ENCODE results near the gene CRIM1. TPM values are rescaled to one million over a fixed set of nuclear protein-coding genes. Genes with fewer than 3 reads are reported as not detected.

Gene CRIM1
- total RNA-seq, 5 donors from 2014 or later (not counting 1 experiment from before 2014, with no cell fraction given): 2.0 to 5.8 (median 4.2) TPM

DNA sequence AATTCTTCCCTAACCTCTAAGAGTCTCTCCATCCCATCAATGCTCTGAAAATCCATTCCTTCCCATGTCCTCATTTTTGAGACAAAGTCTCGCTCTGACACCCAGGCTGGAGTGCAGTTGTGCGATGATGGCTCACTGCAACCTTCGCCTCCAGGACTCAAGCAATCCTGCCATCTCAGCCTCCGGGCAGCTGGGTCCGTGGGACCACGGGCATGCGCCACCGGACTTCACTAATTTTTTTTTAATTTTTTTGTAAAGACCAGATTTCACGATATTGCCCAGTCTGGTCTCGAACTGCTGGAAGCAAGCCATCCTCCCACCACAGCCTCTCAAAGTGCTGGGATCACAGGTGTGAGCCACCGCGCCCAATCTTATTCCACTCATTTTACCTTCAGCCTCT, 240.8 kb downstream of the CRIM1 start:
- no peaks in the 10 kb centered on the region for H3K27me3 Mint-ChIP-seq
- peaks cover 43 to 50% (median 46%) of the 10 kb centered on the region in 3 donors for H3K4me1 Mint-ChIP-seq
- Histone ChIP-seq H3K27ac (ENCODE audit: low read length) (no peak overlapping the region), H3K4me1 (ENCODE audit: control insufficient read depth in 1 of 2, extremely low read depth in 1 of 2, insufficient read depth in 2 of 2, low read length in 2 of 2) (peaks cover 0 to 21% of the 10 kb centered on the region in 2 experiments), H3K36me3 (ENCODE audit: control insufficient read depth in 2 of 2, extremely low read depth in 1 of 2, insufficient read depth in 1 of 2, low read length in 1 of 2) (peaks cover 0 to 2% of the 10 kb centered on the region in 2 donors), H3K4me3 (ENCODE audit: control insufficient read depth in 1 of 2, extremely low read depth in 1 of 2, low read length in 1 of 2) (no peak overlapping the region), H3K27me3 (replicated peaks in 1 of 2; ENCODE audit: control insufficient read depth in 2 of 2, extremely low read depth in 1 of 2, insufficient read depth in 2 of 2, low read length in 1 of 2) (no peaks in the 10 kb centered on the region), H3K9me3 (no peaks in the 10 kb centered on the region)
- CTCF ChIA-PET: no interaction called here
- over 99% methylated on average over 10 of the region's 12 CpGs for WGBS (ENCODE audit: insufficient coverage)
- POLR2A ChIA-PET: no interaction called here
- H3K27ac Mint-ChIP-seq: no peak overlapping the region
- H3K36me3 Mint-ChIP-seq: peaks cover 6% of the 10 kb centered on the region
- ATAC-seq (replicated peaks in 1 of 4): no peak
- no peak for DNase-seq
- peak overlapping the region; percentile 89 to 96 (median 91) for H3K4me3 Mint-ChIP-seq
- H3K9me3 Mint-ChIP-seq: no peaks in the 10 kb centered on the region

DNA sequence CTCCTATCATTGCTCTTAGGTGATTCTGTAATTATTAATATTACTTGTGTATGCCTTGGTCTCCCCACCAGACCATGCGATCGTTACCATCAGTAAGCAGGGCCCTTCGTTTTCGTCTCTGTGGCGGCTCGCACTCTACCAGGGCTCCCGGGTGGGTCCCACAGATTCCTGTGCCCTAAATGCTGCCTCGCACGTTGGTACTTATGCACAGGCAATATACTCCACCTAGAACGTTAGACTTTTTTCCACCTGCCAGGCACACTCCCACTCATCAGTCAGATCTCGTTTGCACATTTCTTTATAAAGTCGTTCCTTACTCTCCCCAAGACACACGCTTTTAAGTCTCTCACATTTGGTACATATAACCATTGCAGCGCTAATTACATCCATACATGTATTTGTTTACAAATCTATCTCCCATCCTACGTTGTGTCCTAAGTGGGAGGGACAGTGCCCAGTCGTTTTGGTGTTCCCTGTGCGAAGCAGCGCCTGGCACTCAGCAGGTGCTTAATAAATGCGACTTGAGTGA, 241.5 kb downstream of the CRIM1 start:
- no peak overlapping the region for H3K27ac ChIP-seq (ENCODE audit: low read length)
- Mint-ChIP-seq H3K4me1 (peaks cover 38 to 46% (median 45%) of the 10 kb centered on the region in 3 donors), H3K9me3 (no peaks in the 10 kb centered on the region), H3K36me3 (peaks cover 6% of the 10 kb centered on the region), H3K4me3 (peak overlapping the region; percentile 89 to 96 (median 91)), H3K27ac (peak overlapping the region; percentile 63 to 87), H3K27me3 (no peaks in the 10 kb centered on the region)
- H3K4me3 ChIP-seq (ENCODE audit: control insufficient read depth in 1 of 2, extremely low read depth in 1 of 2, low read length in 1 of 2): peak overlapping the region; percentile 61 to 62
- DNase-seq (no peak), ATAC-seq (replicated peaks in 1 of 4) (no peak)
- ChIA-PET CTCF (no interaction called here), POLR2A (no interaction called here)
- 39% methylated on average over 19 of the region's 19 CpGs for WGBS (ENCODE audit: insufficient coverage)
- H3K27me3 ChIP-seq (replicated peaks in 1 of 2; ENCODE audit: control insufficient read depth in 2 of 2, extremely low read depth in 1 of 2, insufficient read depth in 2 of 2, low read length in 1 of 2): no peaks in the 10 kb centered on the region
- no peaks in the 10 kb centered on the region for H3K9me3 ChIP-seq
- peaks cover 0 to 21% of the 10 kb centered on the region in 2 experiments for H3K4me1 ChIP-seq (ENCODE audit: control insufficient read depth in 1 of 2, extremely low read depth in 1 of 2, insufficient read depth in 2 of 2, low read length in 2 of 2)
- H3K36me3 ChIP-seq (ENCODE audit: control insufficient read depth in 2 of 2, extremely low read depth in 1 of 2, insufficient read depth in 1 of 2, low read length in 1 of 2): peaks cover 0 to 2% of the 10 kb centered on the region in 2 donors

DNA sequence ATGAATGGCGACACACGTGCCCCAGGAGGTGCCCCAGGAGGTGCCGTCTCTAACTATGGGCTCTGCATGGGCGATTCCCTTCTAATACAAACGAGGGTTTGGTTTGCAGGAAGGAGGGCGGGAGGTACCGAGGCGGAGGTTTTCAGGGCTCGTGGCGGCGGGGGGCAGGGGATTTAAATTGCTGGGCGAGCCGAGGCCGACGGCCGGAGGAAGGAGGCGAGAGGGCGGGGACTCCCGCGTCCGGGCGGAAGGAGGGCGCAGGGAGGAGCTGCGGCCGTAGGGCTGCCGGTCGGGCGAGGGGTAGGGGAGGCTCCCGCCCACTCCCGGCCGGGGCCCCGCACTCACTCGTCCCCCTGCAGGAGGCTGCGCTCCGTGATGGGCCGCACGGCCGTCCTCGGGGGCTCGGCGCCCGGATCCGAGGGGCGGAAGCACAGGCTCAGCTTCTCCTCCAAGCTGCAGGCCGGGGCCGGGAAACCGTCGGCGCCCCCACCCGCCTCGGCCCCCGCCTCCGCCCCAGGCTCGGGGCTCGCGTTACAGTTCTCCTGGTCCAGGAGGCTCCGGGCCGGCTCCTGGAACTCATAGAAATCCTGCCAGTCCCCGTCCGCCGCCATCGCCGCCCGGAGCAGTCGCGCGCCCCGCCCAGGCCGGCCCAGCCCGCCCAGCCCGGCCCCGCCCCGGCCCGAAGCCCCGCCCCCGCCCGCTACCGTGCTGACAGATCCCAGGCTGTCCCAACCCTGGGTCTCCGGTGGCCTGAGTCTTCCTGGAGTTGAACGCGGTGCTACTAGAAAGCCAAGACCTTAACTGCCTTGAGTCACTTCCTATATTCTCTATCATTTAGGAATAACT, 242.2 kb downstream of the CRIM1 start, which contains the start of gene FEZ2:
Gene FEZ2 (minus strand): TSS at position 637 of the 846 bp plus-strand sequence. CDS start 26 bp downstream, at position 611.
- Histone ChIP-seq H3K27ac (ENCODE audit: low read length) (no peak within 1 kb of the TSS), H3K36me3 (ENCODE audit: control insufficient read depth in 2 of 2, extremely low read depth in 1 of 2, insufficient read depth in 1 of 2, low read length in 1 of 2) (peaks cover 0 to 2% of the 10 kb centered on the region in 2 donors), H3K4me1 (ENCODE audit: control insufficient read depth in 1 of 2, extremely low read depth in 1 of 2, insufficient read depth in 2 of 2, low read length in 2 of 2) (peaks cover 0 to 21% of the 10 kb centered on the region in 2 experiments), H3K4me3 (ENCODE audit: control insufficient read depth in 1 of 2, extremely low read depth in 1 of 2, low read length in 1 of 2) (peak within 1 kb of the TSS; percentile 61 to 62), H3K27me3 (replicated peaks in 1 of 2; ENCODE audit: control insufficient read depth in 2 of 2, extremely low read depth in 1 of 2, insufficient read depth in 2 of 2, low read length in 1 of 2) (no peaks in the 10 kb centered on the region), H3K9me3 (no peaks in the 10 kb centered on the region)
- DNase-seq (peak; percentile 4 to 66 (median 36)), ATAC-seq (replicated peaks in 1 of 4) (peak; percentile 88 to 93 (median 91))
- Mint-ChIP-seq H3K4me1 (peaks cover 36 to 46% (median 43%) of the 10 kb centered on the region in 3 donors), H3K36me3 (peaks cover 6% of the 10 kb centered on the region), H3K27ac (peak within 1 kb of the TSS; percentile 63 to 87), H3K27me3 (no peaks in the 10 kb centered on the region), H3K4me3 (peak within 1 kb of the TSS; percentile 89 to 96 (median 91)), H3K9me3 (no peaks in the 10 kb centered on the region)
- POLR2A ChIA-PET: no interaction called here
- WGBS (ENCODE audit: insufficient coverage): under 1% methylated on average over 46 of the region's 81 CpGs
- CTCF ChIA-PET: no interaction called here

Other genes with a start within 250 kb of the CRIM1 start
- gene FEZ2, start 242.4 kb downstream of the CRIM1 start, total RNA-seq: 10 to 100 TPM; 11.0 to 17.3 (median 12.8) TPM

Data from T-cell (primary cell).